RPMI8226 (cell line): ENCODE measurements around the gene TMEM242.

Source experiments
- DNase-seq: peaks from one replicate; pipeline ENCODE4 v3.0.0-alpha.2; 2015

TMEM242 gene

DNA sequence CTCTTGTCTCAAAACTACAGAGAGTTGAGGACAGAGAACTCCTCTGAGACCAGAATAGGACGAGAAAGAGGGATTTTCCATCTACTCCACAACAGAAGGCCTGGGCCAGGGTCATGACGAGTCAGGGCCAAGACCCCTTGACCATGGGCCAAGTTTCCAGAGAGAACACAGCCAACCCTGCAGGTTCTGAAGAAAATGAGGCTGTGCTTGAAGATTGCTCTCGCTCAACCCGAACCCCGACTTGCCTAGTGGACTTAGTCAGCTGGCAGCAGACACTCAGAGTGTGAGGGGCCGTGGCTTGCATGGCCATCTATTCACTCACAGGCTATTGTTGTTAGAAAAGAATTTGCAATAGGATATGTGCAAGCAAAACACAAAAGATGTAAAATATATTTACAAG is 54.5 kb downstream of the TMEM242 start:
- no peak for DNase-seq

GRCh38 chr6:157268396-157268795 is 54.9 kb downstream of the TMEM242 start:
- no peak for DNase-seq

DNA sequence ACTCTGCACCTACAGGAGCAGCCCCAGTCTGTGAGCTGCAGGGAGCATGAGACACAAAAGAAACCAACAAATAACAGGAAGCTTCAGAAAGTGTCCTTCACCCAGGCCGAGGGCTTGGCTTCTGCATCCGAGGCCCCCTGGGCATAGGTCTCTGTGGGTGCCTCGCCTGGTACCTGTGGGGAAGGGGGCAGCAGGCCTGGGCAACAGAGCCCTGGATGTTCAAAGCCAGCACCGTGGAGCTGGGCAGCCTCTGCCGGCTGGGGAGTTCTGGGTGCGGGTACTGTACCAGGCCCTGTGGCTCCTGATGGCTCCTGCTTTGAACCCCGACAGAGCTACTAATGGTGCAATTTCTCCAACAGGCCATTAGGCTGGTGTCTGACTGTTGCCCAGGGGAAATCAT is 55.7 kb downstream of the TMEM242 start:
- DNase-seq = no peak

DNA sequence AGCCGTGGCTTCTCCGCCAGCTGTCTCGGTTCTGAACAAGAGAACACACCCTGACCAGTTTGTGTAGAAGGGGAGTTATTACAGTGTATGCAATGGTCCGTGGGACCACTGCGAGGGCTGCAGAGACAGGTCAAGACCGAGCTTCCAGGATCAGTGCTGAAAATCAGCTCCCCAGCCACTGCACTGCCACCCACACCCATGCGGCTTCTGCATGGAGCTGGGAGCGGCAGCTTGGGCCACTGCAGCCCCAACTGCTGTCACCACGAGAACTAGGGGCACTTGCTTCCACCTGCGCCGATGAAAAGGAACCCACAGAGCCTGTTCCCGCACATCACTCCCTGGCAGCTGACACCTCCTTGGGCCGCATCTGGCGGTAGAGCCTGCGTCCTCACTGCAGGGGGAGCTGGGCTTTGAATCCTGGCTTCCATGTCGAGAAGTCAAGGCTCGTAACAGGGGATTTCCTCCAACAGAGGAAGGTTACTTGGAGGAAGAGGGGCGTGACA is 56.2 kb downstream of the TMEM242 start:
- DNase-seq = no peak

- DNase-seq = no peak
Measured at GRCh38 chr6:157266274-157267101, 56.8 kb downstream of the TMEM242 start.

- no peak for DNase-seq
Measured at GRCh38 chr6:157265635-157266034, 57.7 kb downstream of the TMEM242 start.

- no peak for DNase-seq
Measured at GRCh38 chr6:157265186-157265585, 58.1 kb downstream of the TMEM242 start.

DNA sequence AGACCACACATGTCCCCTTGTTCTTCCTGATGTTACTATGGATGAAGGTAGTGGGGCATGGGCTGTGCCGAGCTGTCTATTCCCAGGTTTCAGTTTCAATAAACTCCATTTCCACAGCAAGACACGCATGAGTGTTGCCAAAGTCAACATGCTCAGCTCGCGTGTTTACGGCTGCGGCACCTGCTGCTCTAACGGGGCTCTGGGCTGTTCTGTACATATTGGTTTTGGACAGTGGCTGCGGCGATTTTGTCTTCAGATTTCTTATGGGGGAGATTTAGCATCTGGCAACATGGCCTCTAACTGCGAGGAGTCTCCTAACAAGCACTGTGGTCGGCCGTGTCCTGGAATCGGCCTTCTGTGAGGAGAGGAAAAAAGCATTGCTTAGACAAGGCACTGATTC is 58.6 kb downstream of the TMEM242 start:
- no peak for DNase-seq

DNA sequence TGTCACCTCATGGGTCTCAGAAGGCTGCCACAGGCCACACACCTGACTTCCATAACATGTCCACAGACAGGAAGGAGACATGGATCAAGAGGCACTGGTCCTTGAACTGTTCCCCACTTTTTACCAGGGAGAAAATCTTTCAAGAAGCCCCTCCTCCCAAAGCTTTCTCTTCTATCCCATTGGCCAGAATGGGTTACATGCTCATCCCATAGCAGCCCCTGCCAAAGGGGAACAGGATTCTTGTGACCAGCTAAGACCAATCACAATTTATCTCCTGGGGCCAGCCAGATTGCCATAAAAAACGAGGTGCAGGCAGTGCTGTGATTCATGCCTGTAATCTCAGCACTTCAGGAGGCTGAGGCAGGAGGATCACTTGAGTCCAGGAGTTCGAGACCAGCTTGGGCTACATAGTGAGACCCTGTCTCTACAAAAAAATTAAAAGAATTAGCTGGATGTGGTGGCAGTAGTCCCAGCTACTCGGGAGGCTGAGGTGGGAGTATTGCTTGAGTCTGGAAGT is 59.4 kb downstream of the TMEM242 start:
- no peak for DNase-seq

DNA sequence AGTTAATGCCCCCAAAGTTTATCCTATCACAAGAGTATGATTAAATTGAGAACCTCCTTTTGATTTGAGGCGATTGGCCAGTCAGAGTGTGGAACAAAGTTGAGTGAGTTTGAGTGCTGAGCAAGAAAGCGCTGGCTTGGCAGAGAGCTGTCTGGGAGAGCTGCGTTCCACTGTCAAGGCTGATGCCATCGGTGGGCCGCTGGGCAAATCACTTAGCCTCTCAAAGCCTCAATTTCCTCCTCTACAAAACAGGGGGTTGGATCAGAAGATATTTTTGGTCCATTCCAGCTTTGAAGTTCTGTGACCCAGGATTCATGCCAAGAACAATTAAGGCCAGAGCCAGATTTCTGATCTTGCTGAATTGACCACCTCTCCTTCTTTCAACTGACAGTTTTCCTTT is 60.2 kb downstream of the TMEM242 start:
- no peak for DNase-seq

DNA sequence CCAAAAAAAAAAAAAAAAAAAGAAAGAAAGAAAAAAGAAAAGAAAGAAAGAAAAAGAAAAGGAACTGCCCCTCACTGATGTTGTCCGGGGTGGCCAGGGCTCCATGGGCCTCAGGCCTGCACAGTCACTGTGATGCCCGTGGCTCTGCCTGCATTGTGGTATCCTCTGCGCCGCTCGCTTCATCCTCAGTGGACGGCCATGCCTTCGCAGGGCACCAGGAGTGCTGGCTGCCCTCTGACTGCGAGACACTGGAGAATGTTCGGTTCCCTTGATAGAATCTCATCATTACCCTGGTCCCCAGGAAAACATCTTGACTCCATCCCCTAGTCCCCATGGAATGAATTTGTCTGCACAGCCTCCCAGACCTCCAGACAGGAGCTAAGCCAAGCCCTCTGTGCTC is 61.7 kb downstream of the TMEM242 start:
- no peak for DNase-seq

DNA sequence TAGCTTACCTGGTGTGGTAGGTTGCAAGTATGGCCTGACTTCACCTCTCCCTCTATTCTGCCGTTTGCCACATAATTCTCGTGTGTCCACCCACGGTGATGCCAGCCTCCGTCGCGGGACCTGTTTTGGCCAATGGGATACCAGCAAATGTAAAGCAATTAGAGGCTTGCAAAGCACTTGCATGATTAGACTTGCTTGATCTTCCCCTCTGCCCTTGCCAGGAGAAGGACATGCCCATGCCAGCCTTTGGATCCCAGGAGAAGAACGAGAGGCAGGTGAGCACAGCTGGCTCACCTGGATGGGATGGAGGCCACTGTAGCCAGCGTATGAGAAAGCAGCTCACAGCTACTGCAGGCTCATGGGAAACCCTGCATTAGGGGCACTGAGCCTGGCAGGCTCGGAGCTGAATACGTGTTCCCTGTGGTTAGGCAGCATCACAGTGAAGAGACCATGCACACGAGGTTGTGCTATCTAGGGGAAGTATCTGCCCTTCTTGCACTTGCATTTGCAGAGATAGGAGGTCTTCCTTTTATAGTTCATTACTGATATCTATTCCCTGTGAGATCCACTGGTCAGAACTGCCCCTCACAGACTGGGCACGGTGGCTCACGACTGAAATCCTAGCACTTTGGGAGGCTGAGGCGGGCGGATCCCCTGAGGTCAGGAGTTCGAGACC is 62.4 kb downstream of the TMEM242 start:
- DNase-seq = no peak

- DNase-seq = no peak
Measured at GRCh38 chr6:157259443-157259842, 63.9 kb downstream of the TMEM242 start.

DNA sequence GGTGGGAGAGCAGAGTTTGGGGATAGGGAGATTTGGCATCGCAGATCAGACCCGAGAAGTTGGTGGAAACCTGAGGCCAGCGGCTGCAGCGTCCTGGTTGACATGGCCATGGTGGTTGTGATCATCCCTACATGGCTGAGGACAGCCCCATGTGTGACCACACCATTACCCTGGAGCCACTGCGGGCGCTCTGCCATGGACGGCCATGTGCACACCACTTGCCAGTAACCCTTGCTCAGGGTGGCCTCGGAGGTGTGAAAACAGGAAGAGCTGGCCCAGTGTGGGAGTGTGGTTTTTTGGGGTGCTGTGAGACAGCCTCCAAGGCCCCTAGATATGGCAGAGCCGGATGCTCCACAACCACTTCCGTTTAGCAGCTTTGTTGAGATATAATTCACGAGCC is 64.4 kb downstream of the TMEM242 start:
- DNase-seq = no peak

GRCh38 chr6:157255079-157255478 is 68.2 kb downstream of the TMEM242 start:
- DNase-seq = no peak

GRCh38 chr6:157254538-157254937 is 68.8 kb downstream of the TMEM242 start:
- DNase-seq = no peak

DNA sequence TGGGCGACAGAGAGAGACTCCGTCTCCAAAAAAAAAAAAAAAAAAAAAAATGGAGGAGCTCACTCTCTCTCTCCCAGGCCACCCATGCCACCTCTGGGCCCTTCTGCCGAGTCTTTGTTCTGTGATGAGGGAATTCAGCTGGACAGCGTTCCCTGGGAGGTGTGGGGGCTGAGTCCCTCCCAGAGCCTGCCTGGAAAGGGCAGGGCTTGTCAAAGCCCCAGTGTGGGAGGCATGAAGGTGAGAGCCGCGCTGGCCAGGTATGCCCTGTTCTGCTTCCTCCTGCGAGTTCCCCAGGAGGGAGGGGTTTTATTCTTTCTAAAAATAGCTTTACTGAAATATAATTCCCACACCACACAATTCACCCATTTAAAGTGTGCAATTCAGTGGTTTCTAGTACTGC is 69.6 kb downstream of the TMEM242 start:
- no peak for DNase-seq

DNA sequence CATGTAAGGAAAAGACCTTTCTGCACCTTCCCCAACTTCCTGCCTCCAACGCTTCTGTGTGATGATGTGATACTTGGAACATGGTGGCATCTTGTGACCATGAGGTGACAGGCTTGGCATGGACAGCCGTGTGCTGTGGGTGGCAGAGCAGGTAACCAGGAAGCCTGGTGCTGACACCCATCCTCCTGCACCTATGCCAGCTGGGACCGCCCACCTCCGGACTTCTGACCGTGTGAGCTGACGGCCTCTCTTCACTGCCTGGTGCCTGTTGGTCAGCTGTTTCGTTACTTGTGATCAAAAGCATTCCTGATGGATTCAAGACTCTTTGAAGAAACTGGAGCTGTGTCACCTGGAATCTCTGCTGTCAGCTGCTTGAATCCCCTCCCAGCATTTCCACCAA is 70.3 kb downstream of the TMEM242 start:
- no peak for DNase-seq

DNA sequence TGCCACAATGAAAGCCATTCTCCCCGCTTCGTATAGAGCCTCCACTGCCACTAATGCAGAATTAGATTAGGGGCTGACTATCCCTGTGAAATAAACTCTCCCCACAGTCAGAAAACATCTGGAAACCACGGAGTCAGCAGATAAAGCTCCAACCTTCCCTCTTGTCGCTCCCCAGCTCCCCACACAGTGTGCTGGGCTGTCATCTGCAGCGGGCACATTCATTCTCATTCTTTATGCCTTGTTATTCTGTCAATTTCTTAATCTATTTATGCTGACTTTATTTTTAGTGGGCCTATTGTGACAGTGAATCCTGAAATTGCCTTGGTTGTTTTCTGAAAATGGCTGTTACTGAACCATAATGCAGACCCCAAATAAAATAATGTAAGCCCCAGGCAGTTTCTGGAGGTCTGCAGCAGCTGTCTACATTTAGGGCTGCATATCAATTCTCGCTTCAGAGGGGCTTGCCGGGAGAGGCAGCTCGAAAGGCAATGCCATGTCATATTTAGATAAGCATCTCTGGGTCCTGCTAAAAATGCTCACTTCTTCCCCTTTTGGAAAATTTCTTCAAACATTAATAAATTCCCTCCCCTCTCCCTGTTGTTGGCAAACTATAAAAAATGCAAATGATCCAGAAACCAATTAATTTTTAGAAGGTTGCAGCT is 71.6 kb downstream of the TMEM242 start:
- no peak for DNase-seq

GRCh38 chr6:157249826-157250225 is 73.5 kb downstream of the TMEM242 start:
- DNase-seq = no peak

- no peak for DNase-seq
Measured at GRCh38 chr6:157248264-157248663, 75.1 kb downstream of the TMEM242 start.

GRCh38 chr6:157246771-157247484 is 76.4 kb downstream of the TMEM242 start:
- no peak for DNase-seq
